NCI-H146 treated with DMSO at 0.1 percent for 48 hours (cell line): ENCODE measurements around the gene DENND11.
"Not testable (repeated sequence)": the region's sequence is repeated elsewhere in the genome, so short reads cannot be mapped to it uniquely, and the experiment has no call there.

ENCODE experiments used
- DNase-seq: peaks from one replicate; lab custom pipeline; 2025; ENCODE audit not compliant: unreplicated experiment; lab: John Stamatoyannopoulos, UW

Gene DENND11

DNA sequence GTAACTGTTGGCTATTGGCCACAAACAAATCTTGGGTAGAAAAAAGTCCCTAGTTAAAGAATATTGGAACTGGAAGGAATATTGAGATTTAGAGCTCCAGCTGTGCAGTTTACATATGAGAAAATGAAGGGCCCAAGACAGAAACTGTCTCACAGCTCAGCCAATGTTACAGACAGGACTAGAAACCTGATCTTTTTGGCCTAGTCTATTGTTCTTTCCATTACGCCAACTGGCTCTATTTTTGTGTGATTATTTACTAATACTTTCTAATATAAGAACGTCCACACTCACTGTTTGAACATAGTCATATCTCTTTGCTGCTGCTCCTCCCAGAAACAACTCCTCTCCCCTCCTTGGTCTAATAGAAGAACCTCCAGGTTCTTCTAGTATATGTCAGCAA lies 7.4 kb upstream of the DENND11 start:
- peak; percentile 48 for DNase-seq

DNA sequence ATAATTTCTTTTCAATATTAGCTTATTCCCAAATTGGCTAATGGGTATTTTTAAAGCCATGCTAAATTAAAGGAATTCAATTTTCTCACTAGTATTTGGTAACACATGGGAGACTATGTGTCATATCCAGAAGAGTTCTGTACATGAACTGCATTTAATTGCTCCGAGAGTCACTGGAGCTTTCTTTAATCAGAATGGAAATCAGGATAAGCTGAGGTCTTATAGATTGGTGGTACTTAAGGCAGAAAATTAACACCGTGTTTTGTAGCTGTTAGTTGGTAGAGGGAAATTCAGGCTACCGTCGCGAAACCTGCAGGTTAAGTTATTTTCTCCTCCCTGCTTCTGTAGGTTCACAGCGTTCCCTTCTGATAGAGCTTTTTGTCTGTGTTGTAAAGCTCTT lies 6.4 kb upstream of the DENND11 start, which contains the start of gene WEE2:
Gene WEE2, plus strand, starts transcription at position 3 of the 400 bp plus-strand sequence. CDS start 406 bp downstream, outside the sequence.
- peak; percentile 84 for DNase-seq

DNA sequence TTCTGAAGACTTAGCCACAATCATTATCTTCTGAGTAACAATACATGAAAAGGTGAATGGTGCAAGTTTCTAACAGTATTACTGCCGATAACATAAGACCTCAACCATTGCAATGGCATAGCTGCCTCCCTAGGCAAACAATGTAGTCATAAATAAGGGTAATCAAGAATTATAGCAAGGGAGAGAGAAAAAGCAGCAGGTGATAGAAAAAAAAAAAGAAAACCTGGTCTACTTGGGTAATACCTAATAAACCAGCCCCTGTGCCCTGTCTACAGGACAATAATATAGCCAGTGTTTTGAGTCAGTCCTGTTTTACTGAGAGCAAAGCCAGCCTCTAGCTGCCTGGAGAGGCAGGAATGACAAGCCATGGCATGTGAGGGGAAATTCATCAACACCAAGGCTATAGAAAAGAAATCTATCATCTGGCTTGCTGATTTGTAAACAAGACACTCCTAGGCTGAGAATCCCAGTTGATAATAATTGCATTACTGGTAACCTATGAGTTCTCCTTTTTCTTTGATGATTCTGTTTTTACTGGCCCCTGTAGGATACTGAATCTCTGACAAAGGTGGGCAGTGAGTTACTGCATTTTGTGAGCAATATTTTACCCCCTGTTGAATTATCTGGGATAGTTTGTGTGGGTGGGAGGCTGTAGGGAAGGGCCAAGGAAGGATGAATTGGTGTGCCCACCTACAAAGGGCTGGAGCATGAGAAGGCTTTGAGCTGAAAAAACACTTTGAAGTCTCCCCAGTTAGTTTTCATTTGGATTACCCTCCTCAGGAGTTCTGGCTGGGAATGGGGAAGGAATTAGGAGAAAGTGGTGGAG lies 4.5 kb upstream of the DENND11 start:
- peak; percentile 67 for DNase-seq

DNA sequence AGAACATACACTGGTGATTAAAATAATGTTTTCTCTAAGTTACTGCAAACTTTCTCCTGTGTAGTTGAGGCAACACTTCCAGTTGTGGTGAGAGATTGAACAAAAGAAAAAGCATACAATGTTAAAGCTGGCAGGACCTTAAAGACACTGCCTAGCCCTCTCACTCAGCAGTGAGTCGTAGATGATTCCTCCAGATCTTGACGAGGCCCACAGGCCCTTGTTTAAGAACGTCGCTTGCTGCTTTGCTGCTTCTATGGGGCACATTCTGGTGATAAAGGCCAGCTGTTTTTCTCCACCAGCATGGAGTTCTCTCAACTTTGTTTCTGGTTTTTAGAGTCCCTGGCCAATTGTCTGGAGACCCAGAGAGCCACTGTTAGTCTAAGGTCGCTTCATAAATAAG lies 2.8 kb upstream of the DENND11 start:
- no peak for DNase-seq

DNA sequence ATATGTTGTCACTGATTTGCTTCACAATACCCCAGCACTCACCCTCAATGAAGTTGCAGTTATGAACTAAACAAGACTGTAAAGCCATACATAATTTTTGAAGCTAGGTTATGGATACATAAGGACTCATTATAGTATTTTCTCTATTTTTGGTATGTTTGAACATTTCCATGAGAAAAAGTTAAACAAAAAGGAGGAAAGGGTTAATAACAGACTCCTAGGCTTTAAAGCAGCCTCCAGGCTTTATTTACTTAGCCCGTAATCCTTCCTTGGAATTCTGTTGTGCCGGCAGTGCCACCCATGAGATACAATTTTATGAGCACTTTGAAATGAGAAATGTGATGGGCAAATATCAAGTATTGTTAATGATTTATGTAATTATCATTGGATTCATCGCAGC lies 2.1 kb upstream of the DENND11 start:
- DNase-seq, result peak; percentile 10

DNA sequence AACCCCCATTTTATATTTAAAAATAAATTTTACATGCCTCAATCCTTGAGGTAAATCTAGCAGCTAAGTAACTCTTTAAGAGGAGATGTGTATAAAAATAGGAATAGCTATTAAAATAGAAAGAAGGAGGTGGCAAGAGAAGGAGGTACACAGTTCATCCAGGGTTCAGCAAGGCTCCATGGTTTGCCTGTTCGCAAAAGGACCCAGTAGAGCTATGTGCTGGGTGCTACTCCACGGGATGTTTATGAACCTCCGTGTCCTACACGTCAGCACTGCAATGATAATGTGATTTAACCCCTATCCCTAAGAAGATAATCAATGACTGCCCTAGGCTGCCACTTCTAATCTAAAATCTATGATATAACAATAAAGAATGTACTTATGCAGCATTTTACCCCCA lies 926 bp upstream of the DENND11 start:
- DNase-seq, result no peak

DNA sequence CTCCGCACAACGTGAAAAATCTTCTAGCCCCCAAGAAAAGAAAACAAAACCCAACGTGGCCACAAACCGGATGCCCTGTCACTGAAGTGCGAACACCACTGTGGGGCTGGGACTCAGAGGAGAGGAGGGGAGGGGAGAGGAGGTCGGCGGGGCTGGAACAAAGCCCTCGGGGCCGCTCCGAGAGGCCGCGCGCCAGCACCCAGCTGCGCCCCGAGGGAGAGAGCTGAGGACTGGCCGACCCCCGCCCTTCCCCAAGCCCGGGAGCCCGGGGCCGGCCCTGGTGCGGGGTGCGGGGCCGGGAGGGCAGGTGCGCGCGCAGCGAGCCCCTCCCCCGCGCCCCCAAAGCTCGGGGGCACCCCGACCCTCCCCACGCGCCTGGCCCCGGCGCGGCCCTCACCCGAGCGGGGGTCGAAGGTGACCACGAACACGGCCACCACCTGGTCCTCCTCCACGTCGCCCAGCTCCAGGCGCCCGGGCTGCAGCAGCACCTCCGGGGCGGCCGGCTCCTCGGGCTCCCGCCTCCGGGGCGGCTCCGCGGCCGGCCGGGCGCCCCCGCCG lies 398 bp downstream of the DENND11 start:
- DNase-seq, result peak; percentile 51

DNA sequence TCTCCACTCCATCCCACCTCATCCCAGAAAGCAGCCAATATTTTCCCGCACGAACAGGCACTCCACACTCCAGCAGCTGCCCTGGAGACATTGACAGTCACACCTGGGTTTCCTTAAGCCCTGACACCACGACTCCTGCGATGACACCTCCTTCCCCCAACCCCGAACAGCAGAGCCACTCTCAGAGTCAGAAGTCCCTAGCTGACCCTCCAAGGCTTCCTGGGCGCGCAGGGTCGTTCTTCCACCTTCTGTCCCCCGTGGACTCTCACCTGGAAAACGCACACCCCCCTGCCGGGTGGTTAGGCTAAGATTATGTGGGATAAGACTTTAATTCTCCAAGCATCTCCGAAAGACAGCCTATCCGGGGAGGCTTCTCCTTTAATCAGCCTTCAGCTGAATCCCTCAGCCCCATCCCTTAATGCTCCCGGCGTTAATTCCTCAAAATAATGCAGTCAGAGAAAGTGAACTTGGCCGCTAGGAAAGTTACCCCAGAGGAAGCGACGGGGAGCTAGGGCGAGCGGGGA lies 1.1 kb downstream of the DENND11 start:
- DNase-seq, result peak; percentile 11

DNA sequence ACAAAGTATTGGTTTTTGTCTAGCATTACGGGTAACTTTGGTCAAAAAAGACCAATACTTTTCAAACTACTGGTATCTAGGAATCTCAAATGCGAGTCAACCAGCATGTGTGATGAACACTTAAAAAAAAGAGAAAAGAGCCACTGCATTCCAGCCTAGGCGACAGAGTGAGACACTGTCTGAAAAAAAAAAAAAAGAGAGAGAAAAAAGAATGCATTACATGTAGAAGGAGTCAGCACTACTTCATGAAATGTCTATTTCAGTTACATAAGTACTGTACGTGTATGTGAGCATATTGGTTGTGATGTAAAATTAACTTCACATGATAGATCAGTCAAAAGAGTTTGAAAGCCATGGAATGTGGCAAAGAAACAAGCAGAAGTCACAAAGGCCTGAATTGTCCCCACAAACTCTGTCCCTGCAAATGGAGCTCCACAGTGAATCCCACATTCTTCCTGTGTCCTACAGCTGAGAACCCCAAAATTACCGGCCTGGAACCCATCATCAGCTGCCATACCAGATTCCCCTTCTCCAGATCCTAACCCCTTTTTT lies 1.6 kb downstream of the DENND11 start:
- DNase-seq, result no peak

DNA sequence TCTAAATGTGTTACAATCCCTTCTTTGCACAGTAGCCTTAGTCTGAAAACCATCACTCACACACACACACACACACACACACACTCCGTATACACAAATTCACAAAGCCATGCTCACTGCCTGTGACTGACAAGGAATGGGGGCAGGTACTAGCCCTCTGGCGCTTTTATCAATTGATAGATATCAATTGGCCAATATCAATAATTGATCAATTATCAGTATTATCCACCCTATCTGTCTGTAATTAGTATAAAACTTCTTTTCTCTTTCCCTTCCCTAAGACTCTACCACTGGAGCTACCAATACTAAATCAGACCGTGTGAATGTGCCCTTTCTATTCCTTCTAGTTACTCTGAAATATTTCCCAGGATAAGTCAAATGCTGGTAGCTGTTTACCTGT lies 2.1 kb downstream of the DENND11 start:
- DNase-seq, result no peak

DNA sequence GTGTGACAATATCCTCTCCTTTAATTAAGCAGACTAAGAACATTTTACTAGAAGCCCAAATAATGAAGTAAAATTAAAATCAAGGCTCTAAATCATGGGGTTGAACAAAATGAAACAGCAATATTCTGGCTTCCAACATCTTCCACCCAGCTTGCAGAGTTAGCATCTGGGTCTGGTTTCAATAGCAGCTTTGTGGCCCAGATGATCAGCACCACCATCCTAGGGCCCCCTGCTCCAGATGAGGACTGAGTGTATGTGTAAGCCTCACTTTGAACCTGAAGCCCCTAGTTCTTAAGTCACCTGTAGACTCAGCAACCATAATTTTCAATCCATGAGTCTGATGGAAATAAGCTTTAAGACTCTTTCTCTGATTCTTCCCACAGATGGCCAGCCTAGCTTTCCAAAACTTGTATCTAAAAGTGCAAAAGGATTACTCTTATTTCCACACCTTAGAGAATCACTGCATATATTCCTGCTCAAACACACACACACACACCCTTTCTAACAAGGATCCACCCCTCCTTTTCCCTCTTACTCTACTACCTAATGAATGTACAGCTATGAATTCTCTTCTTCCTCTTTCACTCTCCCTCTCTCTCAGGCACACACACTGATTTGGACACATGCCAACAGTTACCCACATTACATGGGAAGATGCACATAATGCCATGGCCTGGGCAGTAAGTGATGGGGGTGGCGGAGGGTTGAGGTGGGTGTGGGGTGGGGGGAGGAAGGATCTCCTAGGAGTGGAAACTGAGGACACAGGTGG lies 3.5 kb downstream of the DENND11 start:
- DNase-seq, result no peak

DNA sequence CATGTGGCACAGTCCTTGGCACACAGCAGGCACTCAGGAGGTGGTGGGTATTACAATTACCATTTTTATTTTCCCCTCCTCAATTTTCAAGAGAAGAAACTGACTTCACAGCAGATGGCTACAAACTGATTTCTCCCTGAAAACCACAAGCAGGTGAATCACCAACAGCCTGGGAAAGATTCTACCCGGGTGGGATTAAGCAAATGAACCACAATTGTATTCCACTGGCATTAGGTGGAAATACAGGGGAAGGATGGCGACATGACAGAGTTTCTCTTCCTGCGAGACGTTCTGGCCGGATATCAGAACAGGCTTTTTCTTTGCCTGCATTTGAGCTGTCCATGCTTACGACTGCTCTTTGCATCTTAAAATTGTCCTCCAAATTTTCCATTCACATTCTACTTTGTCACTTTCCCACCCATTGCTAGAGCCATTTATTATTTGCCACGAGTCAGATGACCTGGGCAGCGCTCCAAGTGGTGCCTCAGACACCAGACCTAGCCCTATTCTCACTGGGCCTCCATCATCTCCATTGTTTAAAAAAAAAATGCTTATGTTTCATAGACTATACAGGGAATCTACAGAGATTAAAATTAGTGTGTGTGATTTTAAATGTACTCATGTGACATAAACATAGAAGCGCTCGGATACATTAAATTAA lies 4.6 kb downstream of the DENND11 start:
- DNase-seq, result no peak

DNA sequence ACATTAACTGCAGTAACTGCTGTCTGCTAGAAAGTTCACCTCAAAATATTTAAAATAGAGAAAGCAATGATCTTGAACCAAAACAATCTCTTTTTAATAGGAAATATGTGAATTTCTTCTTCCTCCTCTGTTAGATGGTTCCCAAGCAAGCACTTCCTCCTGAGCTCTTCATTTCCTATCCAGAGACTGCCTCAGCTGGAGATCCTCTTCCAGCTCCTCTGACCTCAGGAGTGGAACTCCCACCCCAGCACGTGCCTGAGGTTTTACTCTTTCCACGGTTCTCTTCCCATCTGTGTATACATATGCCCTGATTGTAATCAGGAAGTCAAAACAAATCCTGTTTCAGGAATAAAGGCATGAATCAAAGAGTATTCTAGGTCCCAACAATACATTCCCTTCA lies 5.6 kb downstream of the DENND11 start:
- no peak for DNase-seq

DNA sequence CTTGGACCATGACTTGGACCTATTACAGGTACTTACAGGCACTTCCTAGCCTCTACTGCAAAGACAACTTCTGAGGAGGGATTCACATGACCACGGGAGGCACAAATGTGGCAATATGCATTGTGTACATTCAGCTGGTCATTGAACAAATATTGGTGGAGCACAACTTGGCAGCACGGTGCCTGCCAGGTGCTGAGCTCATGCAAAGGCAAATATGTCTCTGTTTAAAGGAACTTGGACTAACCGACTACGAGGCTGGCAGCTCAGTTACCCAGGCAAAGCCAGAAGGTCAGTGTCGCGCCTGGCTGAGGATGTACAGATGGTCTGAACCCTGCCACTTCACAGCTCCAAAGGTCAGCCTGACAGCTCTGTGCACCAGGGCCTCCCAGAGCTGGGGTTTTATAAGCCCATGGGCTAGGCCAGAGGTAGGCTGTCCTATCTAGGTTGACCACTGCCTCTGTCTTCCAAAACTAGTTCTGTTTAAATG lies 6.1 kb downstream of the DENND11 start:
- peak; percentile 70 for DNase-seq

DNA sequence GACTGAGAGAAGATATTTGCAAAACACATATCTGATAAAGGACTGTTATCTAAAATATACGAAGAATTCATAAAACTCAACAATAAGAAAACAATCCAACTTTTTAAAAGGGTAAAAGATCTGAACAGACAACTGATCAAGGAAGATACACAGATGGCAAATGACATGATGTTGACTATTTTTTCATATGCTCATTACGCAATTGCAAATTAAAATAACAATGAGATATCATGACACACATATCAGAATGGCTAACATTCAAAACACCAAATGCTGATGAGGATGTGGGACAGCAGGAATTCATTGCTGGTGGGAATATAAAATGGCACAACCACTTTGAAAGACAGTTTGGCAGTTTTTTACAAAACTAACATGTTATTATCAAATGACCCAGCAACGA lies 8.9 kb downstream of the DENND11 start:
- no peak for DNase-seq

DNA sequence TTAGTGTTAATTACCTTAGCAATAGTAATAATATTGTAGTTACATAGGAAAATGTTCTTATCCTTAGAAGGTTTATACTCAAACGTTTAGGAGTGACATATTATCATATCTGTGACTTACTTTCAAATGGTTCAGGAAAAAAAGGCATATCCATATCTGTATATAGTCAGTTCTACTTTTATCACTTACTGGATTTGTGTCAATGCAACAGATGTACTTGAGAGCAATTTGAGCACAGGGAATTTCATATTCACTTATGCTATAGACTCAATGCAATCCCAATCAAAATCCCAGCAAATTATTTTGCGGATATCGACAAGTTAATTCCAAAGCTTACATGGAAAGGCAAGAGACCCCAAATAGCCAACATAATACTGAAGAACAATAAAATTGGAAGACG lies 10.0 kb downstream of the DENND11 start:
- DNase-seq, result no peak

DNA sequence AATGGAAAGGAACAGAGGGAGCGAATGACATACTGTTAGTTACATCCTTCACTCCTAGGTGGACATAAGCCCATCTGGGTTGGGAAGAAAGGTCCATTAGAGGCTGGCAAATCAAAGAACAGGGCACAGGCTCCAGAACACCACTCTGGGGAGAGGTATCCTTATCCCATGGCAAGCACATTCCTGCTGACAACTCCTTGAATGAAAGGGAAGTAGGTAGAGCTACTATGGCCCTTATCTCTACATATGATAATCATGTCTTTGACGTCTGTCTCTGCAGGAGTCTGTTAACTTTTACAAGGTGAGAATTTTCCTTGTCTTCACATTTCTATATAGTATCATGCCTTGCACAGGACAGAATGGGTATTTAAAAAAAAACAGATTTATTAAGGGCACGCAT lies 10.4 kb downstream of the DENND11 start:
- DNase-seq, result no peak

DNA sequence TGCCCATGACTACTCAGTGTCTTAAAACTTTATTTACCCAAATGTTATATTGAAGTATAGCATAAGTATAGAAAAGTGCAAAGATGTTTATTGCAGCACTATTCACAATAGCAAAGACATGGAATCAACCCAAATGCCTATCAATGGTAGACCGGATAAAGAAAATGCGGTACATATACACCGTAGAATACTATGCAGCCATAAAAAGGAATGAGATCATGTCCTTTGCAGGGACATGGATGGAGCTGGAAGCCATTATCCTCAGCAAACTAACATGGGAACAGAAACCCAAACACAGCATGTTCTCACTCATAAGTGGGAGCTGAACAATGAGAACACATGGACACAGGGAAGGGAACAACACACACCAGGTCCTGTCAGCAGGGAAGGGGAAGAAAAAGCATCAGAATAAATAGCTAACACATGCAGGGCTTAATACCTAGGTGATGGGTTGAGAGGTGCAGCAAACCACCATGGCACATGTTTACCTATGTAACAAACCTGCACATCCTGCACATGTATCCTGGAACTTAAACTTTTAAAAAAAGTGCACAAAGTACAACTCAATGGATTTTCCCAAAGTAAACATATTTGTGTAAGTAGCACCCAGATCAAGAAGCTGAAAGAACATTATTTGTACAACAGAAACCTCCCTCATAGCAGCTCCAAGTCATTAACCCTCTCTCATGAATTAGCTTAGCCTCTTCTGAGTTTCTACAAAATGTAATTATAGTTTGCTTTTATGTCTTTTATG lies 12.7 kb downstream of the DENND11 start:
- DNase-seq, result not testable (repeated sequence)

DNA sequence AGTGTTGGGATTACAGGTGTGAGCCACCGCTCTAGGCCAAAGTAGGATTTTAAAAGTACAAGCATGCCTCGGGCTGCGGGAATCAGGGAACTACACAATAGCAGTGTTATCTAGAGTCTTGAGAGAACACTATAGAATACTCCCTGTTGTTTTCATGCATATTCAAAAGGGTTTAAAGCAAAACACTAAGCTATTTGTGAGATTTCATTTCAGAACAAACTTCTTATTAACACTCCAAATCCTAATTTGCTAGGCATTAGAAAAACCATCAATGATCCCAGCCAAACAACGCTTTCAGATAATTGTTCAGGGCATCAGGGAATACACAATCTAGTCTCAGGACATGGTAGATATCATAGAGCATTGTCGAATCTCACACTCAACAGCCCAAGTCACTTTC lies 13.9 kb downstream of the DENND11 start:
- DNase-seq, result no peak

DNA sequence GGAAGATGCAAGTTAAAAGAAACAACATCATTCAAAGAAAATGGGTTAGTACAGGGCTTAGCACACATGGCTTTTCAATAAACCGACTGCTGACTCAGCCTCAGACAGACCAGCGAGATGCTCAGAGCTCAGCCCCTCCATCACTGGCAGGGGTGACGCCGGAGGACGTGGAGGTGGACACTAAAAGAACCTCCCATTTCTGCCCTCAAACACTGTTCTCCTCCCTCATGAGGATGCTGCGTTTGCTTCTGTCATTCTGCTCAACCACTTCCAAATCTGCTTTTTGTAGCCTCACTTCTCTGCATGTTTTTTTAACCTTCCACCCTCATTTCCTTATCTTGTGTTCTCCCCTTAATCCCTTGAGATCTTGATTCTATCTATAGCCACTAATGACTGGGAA lies 15.3 kb downstream of the DENND11 start:
- DNase-seq, result no peak
